HG02763 (cell line): ENCODE data around the gene POU6F2.

Experiments used
- ATAC-seq: cut with Tn5 transposase; IDR thresholded peaks from one replicate; pipeline ENCODE4 v1.9.1; 2021; ENCODE audit warnings: mild to moderate bottlenecking, moderate library complexity; ENCODE audit not compliant: unreplicated experiment

Gene POU6F2

DNA sequence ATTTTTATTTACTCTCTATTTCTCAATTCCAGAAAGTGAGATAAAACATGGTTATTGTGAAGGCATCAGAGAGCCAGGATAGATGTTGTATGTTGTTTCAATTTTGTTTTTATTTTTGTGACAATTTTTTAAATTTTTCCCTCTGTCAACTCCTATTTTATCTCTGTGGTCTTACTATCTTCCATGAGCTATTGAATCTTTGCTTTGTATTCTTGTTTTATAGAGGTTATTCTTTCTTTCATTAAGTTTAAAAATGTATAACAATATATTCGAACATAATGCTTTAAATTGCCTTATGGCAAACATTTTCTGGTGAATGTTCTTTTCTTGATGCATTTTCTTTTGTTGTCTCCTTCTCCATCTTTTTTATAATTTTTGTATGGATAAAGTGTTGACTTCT lies 78.4 kb downstream of the POU6F2 start:
- no peak for ATAC-seq

DNA sequence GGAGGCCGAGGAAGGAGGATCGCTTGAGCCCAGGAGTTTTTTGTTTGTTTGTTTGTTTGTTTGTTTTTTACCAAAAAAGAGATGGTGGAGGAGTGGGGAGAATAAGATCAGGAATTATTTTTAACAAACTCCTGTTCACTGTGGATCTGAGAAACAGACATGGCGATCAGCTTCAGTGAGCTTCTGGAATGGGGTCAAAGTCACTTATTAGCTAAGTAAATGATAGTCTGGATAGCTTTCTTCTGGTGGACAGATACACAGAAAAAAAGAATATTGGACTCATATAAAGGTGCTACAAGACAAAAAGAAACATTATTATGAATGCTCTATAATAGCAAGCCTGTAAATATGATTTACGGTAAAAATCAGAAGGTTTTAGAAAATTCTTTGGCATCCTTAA lies 85.1 kb downstream of the POU6F2 start:
- ATAC-seq = no peak

DNA sequence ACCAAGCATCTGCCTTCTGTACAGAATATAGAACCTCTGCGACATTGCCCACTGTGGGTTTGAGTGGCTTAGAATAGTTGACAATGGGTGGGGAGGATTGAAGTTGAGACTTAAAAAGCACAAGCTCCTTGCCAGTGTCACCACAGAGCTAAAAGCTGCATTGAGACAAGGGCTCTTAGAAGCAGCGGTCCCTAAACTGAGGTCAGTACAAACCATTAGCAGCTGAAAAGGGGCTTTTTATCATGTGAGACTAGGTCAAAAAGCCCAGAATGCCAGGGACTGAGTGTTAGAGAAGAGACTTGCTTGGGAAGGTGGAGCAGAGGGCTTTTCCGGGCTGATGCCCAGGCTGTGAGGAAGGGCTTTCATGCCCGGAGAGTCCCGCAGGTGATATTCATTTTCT lies 91.3 kb downstream of the POU6F2 start:
- ATAC-seq = no peak

DNA sequence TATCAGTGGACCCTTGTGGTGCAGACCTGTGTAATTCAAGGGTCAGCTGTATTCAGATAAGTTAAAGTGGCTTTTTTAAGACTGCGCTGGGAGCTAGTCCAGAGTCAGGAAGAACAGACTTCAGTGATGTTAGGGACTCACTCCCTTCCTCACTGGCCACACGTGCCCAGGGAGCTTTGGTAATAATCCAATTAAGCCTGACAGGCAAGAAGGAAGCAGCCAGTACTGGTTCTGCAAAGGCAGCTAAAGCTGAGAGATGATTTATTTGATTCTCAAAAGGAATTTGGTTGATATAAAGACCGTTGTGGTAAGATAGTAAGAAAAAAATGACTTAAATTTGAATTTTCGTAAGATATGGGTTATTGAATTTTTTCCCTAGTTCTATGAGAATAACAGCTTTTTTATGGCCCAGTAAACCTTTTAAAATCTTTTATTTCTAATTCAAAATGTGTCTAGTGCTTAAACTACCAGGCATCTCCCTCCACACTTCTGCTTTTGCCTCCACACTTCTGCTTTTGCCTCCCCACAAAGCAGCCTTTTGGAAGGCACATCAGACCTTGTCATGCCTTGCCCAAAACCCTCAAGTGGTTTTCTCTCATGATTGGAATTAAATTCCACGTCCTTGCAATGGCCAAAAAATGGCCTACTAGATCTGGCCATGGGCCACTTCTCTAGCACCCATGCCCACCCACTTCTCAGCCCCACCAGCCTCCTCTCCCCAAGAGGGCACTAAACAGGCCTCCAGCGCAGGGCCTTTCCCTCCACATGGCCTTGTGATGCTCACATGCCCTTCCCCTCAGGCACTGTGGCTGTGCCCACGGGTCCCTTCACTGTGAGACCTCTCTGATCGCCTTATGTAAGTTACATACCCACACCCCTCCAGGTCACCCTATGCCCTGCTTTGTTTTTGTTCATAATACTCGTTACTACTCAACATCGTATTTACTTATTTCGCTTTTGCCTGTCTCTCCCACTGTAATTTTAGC lies 92.5 kb downstream of the POU6F2 start:
- ATAC-seq = no peak

DNA sequence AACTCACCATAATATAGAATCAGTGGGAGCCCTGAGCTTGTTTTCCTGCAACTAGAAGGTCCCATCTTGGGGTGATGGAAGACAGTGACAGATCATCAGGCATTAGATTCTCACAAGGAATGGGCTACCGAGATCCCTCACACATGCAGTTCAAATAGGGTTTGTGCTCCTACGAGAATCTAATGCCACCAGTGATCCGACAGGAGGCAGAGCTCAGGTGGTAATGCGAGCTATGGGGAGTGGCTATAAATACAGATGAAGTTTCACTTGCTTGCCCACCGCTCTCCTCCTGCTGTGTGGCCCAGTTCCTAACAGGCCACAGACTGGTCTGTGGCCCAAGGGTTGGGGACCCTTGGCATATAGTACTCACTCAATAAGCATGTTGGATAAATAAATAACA lies 93.4 kb downstream of the POU6F2 start:
- no peak for ATAC-seq

DNA sequence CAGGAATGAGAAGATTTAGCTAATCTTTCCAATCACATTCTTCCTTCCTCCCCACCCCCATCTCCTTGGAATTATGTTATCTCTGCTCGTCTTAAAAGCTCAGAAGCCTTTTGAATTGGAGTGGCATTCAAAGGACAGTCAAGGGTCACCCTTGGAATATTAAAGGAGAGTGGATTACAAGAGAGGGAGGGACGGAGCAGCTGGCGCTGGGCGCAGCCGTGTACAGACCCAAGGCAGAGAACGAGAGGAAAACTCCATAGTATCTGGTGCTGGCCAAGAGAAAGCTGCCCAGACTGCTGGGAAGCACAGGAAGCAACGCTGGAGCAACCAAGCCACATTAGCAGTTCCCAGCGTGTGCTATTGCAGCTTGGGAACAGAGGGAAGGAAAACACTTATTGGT lies 95.7 kb downstream of the POU6F2 start:
- no peak for ATAC-seq

DNA sequence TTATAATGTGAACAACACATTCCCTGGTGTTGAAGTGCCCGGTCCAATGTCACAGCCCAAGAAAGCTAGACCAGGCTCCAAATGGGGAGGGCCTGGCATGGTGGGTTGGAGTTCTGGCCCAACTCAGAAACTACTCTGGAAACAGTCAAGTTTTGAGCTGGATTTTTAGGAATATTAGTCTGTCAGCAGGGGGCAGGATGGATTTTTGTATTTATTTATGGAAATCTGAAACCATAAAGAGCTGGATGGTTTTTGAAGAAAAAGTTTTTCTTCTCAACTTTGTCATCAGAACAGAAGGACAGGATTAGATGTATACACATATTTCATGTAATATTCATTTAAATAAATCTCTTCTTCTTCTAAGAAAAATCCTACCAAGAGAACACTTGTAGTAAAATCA lies 97.5 kb downstream of the POU6F2 start:
- no peak for ATAC-seq

DNA sequence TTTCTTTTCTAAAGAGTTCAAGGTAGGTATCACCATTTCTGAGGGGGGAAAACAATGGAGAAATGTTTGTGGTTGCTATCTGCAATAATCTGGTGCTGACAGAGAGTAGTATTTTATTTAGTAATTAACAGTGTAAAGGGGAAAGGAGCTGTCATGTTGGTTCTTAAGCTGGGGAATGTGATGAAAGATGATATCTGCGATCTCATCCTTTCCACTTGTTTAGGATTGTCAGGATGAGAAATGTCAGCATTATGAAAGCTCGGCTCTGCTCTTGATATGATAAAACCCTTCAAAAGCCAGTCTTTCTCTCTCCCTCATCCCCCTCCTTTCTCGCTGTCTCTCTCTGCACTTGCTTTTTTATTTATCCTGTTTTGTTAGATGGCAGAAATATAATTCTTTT lies 106.1 kb downstream of the POU6F2 start:
- no peak for ATAC-seq

DNA sequence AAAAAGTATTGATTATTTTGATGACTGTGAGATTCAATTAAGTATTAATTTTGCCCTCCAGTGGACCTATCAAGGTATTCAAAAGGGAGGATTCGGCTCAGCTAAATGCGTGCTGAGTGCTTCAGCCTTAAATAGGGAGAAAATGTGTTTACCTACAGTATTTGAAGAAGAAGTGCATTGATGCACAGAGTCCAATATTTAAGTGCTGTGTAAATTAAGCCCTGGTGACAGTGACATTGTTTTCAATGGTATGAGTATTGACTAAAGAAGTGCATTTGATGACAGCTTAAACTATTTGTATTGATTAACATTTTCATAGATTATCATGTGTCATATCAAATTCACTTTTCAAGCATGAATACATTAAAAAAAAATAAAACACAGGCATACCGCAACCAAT lies 106.6 kb downstream of the POU6F2 start:
- no peak for ATAC-seq

DNA sequence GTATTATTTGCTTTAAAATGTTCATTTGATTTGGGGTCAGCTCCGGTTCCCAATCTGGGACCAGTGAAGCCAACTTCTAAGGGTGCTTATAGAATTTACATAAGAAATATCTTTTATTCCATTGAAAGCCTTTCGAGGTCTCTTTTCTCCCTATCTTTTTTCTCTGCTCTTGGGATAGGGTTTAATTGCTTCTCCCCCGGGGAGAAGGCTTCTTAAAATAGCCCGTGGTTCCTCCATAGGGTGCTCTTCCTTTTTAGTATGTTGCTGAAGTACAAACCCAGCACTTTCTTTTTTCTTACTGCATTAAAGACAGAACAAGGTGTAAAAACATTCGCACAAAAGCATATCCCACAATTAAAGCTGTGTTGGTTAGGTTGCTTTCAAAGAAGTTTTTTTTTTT lies 107.5 kb downstream of the POU6F2 start:
- ATAC-seq = no peak

DNA sequence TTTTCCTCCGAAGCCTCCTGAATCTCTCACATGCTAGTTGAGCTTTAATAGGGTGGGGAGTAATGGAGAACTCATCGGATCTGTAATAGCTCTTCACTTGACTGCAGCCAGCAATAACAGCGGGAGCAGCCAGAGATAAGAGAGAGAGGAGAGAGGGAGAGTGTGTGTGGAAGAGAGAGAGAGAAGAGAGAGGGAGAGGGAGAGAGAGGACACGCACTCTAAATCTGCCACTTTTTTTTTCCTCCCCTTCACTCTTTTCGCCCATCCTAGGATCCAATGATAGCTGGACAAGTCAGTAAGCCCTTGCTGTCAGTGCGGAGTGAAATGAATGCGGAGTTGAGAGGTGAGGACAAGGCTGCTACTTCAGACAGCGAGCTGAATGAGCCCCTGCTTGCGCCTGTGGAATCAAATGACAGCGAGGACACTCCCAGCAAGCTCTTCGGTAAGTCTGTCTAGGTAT lies 107.9 kb downstream of the POU6F2 start:
- ATAC-seq = no peak

DNA sequence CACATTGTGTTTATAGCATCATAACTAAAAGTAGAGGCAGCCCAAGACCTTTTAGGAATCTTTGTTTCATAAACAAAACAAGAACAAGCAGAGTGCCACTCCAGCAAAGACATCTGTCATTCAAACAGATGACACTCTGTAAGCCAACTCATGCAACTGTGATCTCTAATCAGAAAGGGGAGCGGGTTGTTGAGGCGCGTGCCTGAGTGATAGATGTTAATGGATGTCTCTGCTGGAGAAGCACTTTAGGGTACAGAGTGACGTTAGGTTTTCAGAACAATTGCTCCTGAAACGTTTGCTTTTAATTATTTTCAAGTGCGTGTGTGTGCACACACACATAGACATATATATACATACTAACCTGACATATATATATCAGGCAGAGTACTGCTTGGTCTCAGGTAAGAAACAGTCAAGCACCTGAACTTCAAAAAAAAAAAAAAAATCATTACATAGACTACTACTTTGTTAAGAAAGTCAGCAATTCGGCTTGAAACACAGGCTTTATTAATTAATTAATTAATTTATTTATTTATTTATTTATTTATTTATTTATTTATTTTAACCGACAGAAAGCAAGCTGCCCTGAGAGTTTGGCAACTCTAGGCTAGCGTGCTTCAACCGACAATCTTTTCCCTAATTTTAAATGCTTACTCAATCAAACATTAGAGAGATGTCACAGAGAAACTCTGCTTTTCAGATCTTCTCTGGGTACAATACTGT lies 109.1 kb downstream of the POU6F2 start:
- ATAC-seq = no peak

DNA sequence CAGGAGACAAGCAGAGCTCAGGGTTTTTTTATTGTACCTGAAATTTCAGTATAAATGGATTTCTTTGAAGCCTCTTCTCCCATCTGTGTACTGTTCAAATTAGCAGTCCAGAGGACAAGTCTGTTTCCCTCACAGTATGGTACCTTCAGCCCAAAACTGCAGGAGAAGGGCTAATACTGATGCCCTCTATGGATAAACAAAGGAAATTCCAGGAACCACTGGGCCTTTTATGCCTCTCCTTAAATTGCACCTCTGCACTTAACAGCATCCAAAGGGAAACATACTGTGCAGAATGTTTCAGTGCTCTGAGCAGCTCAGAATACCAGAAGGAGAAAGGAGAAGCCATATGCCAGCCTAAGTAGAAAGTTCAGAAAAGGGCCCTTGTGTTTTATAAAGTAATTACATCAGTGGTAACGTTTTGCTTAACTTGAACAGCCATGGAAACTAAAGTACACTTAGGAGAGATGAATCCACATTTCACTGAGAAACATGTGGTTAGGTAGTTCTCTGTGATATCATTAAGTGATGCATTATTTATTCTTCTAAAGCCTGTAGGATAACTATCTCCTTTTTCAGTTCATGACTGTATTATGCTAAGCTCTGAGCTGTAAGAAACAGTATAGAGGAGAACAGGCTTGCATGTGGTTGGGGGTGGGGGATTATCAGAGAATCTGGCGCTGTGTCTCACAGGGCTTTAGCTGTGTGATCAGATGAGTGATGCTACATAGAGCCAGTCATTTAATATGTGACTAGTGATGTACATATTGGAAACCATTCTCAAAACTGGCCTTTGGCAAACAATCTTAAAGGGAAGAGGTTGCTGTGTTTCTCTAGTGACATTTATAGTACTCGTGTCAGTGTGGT lies 111.3 kb downstream of the POU6F2 start:
- no peak for ATAC-seq

DNA sequence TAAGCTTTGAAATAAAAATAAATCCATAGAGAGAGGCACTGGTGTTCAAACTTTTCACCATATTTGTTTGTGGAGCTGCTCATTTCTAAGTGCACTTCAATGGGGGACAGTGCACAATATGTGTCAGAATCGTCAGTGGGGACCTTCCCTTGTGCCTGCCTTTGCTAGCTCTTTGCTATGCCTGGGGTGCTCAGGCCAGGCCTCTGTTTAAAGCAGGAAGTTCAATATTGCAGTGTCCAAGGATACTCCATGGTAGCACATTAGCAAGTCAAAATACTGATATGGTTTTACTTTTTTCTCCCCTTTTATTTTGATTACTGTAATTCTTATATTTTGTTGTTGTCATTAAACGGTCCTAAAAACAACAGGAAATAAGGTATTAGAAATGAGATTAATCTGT lies 113.4 kb downstream of the POU6F2 start:
- ATAC-seq = no peak

DNA sequence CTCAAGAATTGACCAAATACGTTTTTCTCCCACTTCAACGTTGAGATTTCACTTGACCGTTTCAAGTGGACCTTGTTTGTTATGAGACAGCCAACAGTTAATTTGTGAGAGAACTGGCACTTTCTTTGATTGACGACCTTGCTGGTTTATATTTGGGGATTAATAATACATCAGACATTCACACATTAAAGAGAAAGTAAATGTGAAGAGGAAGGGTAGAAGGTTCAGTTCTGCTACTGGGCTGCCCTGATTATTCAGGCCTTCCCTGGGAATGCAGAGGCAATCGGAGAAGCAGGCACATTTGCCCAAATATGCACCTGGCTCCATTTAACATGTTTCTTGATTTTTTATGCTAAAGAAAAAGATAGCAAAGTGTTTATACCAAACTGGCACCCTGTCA lies 114.1 kb downstream of the POU6F2 start:
- ATAC-seq = no peak

DNA sequence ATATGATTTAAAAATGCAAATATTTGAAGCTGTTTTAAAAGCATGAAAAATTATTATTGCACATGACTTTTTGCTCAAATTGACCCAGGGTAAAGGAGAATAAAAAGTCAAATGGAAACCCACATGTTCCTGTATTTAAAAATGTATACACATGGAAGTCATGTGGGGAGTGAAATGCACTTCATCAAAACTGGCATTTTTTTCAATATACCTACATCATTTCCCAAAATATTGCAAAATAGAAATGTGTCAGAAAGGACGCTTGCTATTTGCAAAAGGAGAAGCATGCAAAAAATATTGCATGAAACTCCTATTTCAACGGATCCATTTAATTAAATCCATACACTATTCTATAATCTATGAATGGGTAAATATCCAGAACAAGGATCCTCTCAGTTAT lies 117.0 kb downstream of the POU6F2 start:
- no peak for ATAC-seq

DNA sequence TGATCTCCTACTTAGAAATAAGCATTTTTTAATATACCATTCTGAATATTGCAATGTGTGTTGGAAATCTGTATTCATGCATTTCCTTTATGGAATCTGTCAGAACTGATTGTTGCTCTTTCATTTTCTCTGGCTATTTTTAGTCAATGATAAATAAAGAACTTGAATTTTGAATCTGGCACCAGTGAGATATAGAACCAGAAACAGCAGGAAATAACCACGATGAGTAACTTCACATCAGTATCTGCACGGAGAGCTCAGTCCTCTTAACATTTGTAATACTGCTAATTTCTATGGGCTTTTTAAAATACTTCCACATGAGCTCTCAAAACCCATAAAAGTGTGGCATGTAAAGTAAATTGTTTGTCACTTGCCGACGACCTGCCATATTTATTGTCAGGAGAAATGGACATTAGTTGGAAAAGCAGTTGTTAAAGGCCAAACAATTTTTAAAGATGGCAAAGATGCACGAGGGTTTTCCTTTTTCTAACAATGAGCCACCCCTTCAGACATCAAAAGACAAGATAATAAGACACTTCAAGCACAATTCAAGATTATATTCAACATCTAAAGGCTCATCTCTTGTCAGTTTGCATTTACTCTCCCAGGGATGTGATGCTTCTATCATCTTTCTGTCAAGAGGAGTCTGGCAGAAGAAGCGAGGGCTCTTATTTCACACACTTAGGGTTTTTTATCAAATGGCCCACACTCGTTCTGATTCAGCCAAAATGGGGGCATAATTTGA lies 118.3 kb downstream of the POU6F2 start:
- ATAC-seq = no peak

DNA sequence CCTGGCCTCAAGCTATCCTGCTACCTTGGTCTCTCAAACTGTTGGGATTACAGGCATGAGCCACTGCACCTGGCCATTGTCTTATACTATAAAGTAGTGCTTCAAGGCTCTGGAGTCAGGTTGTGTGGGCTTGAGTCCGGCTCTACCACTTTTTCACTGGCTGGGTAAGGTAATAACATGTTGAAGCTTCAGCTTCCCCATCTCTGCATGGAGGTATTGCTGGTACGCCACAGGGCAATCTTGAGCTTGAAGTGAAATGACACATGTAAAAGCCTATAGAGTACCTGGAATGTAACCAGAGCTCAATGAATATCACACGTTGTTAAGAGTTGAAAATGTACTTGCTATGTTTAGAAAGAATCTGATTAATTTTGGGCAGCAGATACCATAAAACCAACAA lies 120.8 kb downstream of the POU6F2 start:
- no peak for ATAC-seq

DNA sequence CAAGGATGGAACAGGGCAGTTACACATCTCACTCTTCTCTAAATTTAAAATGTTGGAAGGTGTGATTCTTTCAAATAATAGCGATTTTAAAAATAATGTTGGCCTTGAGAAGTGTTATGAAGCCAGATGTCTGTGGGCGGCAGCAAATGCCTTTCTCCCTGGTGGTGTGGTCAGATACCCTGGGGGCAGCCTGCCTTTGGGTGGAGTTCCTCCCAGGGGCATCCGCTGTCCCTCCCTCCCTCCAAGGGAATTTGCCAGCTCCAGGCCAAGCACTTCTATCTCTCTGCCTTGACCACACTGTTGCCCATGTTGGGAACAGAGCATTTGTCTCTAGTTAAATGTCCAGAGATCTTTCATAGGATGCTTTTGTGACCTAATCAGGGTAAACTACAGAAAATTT lies 121.4 kb downstream of the POU6F2 start:
- no peak for ATAC-seq

DNA sequence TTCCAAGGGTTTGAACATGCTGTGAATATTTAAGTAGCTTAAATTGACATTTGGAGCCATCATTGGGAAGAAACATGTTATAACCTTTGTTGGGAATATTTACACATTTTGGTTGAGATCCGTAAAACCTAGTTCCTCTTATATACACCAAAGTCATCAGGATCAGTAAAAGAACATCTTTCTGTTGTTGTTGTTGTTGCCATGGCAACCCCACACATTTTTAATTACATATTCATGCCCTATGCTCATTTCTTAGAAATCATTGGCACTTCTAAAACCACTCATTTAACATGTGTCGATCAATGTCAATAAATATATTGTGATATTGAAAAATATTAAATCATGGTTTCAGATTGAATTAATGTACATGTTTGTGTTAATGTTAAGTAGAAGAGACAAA lies 122.6 kb downstream of the POU6F2 start:
- no peak for ATAC-seq
